GM19035 (cell line): ENCODE data around the gene OLFM2.
"Not testable (repeated sequence)": the region's sequence is repeated elsewhere in the genome, so short reads cannot be mapped to it uniquely, and the experiment has no call there.

ENCODE experiments used
- ATAC-seq: cut with Tn5 transposase; IDR thresholded peaks from one replicate; pipeline ENCODE4 v1.9.1; 2021; ENCODE audit not compliant: unreplicated experiment

Gene OLFM2

DNA sequence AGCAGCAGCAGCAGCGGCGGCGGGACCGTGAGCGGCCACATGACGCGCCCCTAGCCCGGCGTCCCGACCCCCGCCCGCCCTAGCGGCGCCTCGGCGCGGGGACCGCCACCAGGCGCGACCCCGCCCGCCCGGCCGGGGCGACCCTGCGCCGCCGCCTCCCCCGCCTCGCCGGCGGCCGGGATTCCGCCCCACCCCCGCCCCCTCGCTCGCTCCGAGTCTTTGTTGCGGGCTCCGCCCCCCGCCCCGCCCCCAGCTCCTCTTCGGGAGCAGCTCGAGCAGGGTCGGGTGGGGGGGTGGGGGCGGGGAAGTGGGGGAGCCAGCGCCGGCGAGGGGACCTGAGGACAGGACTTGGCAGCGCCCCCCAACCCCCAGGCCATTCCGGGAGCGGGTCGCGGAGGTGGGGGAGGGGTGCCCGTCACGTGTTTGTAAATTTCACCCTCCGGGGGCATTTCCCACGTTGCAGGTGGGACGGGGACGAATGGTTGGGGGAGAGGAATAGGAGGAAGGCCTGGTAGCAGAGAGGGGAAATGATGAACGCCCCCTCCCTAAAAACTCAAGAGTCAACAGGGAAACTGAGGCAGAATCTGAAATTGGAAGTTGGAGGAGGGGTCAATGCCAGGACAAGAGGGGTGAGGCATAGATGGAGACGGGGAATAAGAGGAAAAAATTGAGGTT, at the start of gene OLFM2:
Gene OLFM2, minus strand, starts transcription at position 190 of the 675 bp plus-strand sequence. Its CDS starts 149 bp downstream, at position 41.
- ATAC-seq, result no peak

GRCh38 chr19:9981406-9982260, 45.3 kb upstream of the OLFM2 start:
- no peak for ATAC-seq

GRCh38 chr19:9972103-9972502, 35.8 kb upstream of the OLFM2 start:
- no peak for ATAC-seq

DNA sequence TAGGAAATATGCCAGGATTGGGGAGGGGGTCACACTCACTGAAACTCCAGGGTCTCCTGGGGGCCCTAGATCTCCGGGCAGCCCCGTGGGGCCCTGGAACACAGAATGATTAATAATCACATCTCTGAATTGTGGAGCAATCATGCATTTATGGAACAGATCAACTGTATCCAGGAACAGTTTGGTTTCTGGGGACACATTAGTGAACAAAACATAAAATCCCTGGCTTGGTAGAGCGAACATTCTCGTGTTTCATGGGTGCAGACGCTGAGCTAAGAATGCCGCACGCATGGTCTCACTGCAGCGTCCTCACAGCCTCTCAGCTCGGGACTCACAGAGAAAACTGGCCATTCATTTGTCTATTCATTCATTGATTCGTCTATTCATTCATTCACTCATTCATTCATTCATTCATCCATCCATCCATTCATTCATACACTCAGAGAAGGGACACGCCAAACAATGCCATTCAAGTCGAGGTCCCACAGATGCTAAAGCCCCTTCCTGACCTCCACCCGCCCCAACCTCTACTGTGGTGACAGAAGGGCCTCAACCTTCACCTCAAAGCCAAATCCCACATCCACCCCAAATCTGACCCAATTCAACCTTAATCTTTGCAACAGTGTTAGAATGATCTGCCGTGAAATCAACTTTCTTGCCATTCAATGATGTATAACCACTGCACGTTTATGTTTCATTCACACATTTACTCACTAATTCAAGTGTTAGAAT, 35.0 kb upstream of the OLFM2 start:
- ATAC-seq, result no peak

DNA sequence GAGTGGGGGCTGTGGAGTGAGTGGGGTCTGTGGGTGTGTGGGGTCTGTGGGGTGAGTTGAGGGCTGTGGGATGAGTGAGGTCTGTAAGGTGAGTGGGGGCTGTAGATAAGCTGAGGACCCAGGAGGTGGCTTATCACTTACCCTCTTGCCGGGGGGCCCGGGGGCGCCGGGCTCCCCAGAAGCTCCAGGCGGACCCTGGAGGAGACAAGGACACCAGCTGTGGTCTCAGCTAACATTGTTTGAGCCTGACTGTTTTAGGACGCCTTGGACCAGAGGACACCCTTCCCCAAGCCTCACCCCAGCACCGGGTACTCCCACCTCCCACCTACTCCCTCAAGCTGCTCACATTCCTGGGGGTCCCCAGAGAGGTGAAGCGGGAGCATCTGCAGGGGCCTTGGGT, 34.2 kb upstream of the OLFM2 start:
- no peak for ATAC-seq

DNA sequence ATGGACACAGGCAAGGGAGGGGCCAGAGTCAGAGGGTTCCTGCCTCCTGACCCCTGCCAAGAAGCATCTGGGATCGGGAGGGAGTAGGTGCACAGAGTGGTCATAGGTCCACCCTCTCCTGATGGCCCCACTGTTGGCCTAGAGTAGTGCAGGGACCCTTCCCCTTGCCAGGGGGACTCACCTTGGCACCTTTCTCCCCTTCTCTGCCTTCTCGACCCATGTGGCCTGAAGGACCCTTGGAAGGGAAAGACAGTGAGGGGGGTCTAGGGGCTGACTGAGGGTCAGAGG, 33.3 kb upstream of the OLFM2 start:
- no peak for ATAC-seq

DNA sequence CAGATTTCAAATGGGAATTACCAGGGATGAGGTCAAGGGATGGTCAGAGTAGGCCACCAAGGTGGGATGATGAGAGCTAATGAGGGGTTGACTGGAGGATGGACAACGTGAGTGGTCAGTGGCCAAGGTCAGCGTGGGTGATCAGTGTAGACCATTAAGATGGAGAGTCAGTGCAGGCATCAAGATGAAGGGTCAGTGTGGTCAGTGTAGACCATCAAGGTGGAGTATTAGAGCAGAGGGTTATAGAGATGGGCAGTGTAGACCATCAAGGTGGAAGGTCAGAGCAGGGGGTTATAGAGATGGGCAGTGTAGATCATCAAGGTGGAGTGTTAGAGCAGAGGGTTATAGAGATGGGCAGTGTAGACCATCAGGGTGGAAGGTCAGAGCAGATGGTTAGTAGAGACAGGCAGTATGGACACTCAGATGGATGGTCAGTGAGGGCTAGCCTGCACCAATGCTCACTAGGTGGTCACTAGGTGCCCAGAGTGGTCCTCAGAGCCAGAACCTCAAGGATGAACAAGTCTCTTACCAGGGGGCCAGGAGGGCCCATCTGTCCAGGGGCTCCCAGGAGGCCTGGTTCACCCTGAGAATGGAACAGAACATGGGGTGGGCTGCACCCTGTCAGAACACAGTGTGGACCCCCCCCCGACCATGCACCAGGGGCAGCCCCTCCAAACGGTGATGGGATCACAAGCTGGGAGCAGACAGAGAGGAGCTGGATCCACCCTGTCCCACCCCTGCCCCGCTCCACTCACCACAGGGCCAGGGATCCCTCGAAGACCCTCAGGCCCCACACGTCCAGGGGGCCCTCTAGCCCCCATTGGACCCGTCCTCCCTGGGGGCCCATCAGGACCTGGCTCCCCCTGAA, 32.7 kb upstream of the OLFM2 start:
- ATAC-seq, result no peak

DNA sequence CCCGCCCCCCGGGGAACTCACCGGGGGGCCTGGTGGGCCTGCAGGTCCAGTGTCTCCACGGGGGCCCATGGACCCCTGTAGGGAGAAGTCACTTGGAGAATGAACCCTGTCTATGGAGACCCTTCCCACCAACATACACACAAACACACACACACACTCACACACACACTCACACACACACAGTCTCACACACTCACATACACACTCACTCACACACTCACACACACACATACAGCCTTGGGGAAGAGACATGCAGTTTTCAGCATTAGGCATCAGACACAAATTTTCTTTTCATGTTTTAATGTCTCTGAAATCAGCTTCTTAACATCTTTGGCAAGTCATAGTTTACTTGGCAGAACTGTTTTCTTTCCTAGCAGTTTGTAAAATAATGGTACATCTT, 31.0 kb upstream of the OLFM2 start:
- no peak for ATAC-seq

DNA sequence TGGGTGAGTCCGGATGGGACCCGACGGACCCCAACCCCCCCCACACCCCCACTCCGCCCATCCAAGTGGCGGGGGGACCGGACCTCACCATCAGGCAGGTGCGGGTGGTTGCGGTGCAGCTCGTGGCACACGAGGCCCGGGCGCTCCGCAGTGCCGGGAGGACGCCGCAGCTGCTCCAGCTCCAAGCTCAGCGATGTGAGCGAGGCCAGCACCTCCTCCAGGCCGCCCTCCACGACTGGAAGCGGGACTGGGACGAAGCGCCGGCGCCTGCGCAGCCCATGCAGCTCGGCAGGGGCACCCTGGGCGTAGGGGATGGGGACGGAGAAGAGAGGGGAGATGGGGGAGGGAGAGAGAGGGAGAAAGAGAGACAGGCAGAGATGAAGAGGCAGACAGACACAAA, 30.1 kb upstream of the OLFM2 start:
- no peak for ATAC-seq

DNA sequence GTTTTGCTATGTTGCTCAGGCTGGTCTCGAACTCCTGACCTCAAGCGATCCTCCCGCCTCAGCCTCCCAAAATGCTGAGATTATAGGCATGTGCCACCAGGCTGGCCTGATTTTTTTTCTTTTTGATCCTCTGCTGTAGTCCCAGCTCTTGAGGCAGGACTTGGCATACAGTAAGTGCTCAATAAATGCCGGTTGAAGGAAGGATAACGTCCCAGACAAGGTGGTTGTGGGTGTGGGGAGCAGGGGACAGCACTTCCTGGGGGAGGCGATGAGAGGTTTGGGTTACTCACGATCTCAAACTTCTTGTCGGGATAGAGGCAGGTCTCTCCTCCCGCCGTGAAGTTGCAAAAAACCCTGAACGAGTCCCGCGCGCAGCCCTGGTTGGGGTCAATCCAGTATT, 29.7 kb upstream of the OLFM2 start:
- no peak for ATAC-seq

GRCh38 chr19:9962623-9963290, 26.4 kb upstream of the OLFM2 start:
- ATAC-seq, result no peak

GRCh38 chr19:9961103-9961502, 24.8 kb upstream of the OLFM2 start:
- no peak for ATAC-seq

DNA sequence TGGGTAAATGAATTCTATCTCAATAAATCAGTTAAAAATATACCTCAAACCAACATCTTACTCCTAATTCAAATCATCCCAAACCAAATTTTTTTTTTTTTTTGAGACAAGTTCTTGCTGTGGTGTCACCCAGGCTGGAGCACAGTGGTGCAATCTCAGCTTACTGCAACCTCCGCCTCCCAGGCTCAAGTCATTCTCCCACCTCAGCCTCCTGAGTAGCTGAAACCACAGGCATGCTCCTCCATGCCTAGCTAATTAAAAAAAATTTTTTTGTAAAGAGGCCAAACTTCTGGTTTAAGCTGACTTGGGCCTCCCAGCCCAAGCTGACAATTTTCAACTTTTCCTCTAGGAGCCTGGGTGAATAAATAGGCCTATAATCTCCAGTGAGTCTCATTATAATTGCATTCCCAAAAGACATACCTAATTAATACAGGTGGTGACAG, 22.1 kb upstream of the OLFM2 start:
- no peak for ATAC-seq

DNA sequence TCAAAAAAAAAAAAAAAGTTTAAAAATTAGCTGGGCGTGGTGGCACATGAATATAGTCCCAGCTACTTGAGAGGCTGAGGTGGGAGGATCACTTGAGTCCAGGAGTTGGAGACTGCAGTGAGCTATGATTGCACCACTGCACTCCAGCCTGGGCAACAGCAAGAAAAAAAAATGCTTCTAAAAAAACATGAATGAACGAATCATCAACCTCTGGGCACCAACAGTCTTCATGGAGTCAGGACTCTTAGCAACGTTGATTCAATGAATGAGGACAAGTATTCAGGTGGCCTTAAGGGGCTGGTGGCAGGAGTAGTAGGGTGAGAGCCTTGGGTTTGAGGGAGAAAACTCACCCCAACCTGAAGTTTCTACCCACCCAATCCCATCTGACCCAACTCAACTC, 20.6 kb upstream of the OLFM2 start:
- ATAC-seq, result no peak

DNA sequence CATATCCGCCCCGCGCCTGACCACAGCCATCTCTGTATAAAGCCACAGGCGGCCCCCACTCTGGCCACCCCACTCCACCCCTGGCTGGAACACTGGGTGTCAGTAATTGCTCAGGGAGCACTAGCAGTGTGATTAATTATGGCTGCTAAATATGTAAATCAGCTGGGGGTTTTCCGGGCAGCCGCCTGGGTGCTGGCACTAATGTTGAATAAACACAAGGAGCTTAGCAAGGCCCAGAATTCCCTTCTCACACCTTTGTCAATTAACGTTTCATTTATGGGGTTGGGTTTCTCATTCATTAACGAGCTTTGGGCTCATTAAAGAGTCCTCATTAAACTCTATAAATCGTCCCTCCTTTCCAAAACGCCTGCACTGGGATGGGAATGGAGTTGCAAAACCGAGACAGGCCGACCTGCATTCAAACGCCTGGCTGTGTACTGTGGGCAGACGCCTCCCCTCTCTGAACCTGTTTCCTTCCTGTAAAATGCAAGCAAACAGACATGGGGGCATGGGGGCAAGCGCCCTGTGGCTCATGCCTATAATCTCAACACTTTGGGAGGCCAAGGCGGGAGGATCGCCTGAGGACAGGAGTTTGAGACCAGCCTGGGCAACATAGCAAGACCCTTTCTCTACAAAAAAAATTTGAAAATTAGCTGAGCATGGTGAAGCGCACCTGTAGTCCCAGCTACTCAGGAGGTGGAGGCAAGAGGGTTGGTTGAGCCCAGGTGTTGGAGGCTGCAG, 17.7 kb upstream of the OLFM2 start:
- ATAC-seq, result no peak

DNA sequence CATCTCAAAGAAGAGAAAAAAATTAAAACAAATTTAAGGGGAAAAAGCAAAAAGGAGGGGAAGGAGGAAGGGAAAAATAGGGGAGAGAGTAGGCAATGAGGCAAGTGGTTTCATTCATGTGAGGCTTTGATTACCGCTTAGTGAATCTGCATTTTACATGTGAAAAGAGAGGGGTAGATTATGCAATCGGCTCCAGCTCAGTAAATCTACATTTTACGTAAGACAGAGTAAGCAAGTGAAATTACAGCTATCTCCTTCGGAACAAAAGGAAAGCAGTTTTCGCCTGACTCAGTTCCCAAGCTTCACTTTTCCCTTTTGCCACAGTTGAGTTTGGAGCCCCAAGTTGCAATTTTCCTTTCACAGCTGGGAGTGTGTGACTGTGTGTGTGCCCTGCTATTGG, 16.0 kb upstream of the OLFM2 start:
- no peak for ATAC-seq

- no peak for ATAC-seq
Measured at GRCh38 chr19:9947441-9947840, 11.1 kb upstream of the OLFM2 start.

GRCh38 chr19:9946528-9947125, 10.3 kb upstream of the OLFM2 start:
- not testable (repeated sequence) for ATAC-seq

- no peak for ATAC-seq
Measured at GRCh38 chr19:9945319-9945966, 9.1 kb upstream of the OLFM2 start.
